ENCODE data around the gene KCNK16.

Gene KCNK16

GRCh38 chr6:39312912-39313525 lies 9.5 kb downstream of the KCNK16 start:
- no peak overlapping the region for H3K4me3 ChIP-seq (ENCODE audit: low read depth, low read length)
- DNase-seq (ENCODE audit: low read depth), result no peak

GRCh38 chr6:39310542-39310941 lies 12.0 kb downstream of the KCNK16 start:
- peak; percentile 33 for DNase-seq (ENCODE audit: low read depth)
- no peak overlapping the region for H3K4me3 ChIP-seq (ENCODE audit: low read depth, low read length)
- no peak for TF ChIP-seq CTCF (IDR thresholded peaks at IDR 0.05; ENCODE audit: insufficient read depth, low read depth, low read length, missing control alignments)

More at GRCh38 chr6:39312912-39313525, 9.5 kb downstream of the KCNK16 start:
- TF ChIP-seq CTCF (IDR thresholded peaks at IDR 0.05; ENCODE audit: insufficient read depth, low read depth, low read length, missing control alignments), result no peak

- DNase-seq (ENCODE audit: low read depth), result peak; percentile 63
- no peak overlapping the region for H3K4me3 ChIP-seq (ENCODE audit: low read depth, low read length)
- peak; percentile 93 for TF ChIP-seq CTCF (IDR thresholded peaks at IDR 0.05; ENCODE audit: insufficient read depth, low read depth, low read length, missing control alignments)
These were observed 12.5 kb downstream of the KCNK16 start for GRCh38 chr6:39309942-39310531.

GRCh38 chr6:39307462-39307861 lies 15.0 kb downstream of the KCNK16 start:
- H3K4me3 ChIP-seq (ENCODE audit: low read depth, low read length), result no peak overlapping the region
- no peak for TF ChIP-seq CTCF (IDR thresholded peaks at IDR 0.05; ENCODE audit: insufficient read depth, low read depth, low read length, missing control alignments)
- no peak for DNase-seq (ENCODE audit: low read depth)

GRCh38 chr6:39304951-39305350 lies 17.6 kb downstream of the KCNK16 start:
- no peak for TF ChIP-seq CTCF (IDR thresholded peaks at IDR 0.05; ENCODE audit: insufficient read depth, low read depth, low read length, missing control alignments)
- no peak for DNase-seq (ENCODE audit: low read depth)
- H3K4me3 ChIP-seq (ENCODE audit: low read depth, low read length), result no peak overlapping the region

- no peak for DNase-seq (ENCODE audit: low read depth)
- no peak overlapping the region for H3K4me3 ChIP-seq (ENCODE audit: low read depth, low read length)
- no peak for TF ChIP-seq CTCF (IDR thresholded peaks at IDR 0.05; ENCODE audit: insufficient read depth, low read depth, low read length, missing control alignments)
These were observed 18.9 kb downstream of the KCNK16 start for GRCh38 chr6:39303425-39304153.
